Measurements from ENCODE around the gene CALML5.

DNA sequence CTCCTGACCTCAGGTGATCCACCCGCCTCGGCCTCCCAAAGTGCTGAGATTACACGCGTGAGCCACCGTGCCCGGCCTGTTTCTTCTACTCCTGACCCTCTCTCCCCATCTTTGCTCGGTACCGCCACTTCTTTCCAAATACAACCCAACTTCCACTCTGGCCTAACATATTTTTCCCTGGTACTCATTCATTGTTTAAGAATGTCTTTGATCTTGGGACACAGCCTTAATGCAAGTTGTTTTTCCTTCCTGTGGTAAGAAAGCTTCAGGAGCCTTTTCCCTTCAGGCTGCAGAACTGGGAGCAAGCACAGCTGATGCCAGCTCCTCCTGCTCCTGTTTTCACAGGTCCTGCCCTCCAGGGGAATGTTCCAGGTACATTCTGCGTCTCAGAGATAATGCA lies 39.1 kb upstream of the CALML5 start:
- TF ChIP-seq, protein P1, sequence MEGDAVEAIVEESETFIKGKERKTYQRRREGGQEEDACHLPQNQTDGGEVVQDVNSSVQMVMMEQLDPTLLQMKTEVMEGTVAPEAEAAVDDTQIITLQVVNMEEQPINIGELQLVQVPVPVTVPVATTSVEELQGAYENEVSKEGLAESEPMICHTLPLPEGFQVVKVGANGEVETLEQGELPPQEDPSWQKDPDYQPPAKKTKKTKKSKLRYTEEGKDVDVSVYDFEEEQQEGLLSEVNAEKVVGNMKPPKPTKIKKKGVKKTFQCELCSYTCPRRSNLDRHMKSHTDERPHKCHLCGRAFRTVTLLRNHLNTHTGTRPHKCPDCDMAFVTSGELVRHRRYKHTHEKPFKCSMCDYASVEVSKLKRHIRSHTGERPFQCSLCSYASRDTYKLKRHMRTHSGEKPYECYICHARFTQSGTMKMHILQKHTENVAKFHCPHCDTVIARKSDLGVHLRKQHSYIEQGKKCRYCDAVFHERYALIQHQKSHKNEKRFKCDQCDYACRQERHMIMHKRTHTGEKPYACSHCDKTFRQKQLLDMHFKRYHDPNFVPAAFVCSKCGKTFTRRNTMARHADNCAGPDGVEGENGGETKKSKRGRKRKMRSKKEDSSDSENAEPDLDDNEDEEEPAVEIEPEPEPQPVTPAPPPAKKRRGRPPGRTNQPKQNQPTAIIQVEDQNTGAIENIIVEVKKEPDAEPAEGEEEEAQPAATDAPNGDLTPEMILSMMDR (IDR thresholded peaks at IDR 0.05) = no peak
- TF ChIP-seq POLR2A (IDR thresholded peaks at IDR 0.05) = no peak

All from body of pancreas (tissue), 4 donors.